Activated CD8-positive, alpha-beta memory T cell treated with anti-CD3 and anti-CD28 coated beads for 48 hours (primary cell): Measurements from ENCODE around the gene OR13C3.
"Not testable (repeated sequence)": the region's sequence is repeated elsewhere in the genome, so short reads cannot be mapped to it uniquely, and the experiment has no call there.

Experiments used
- DNase-seq, 3 experiments: peaks; one replicate each; pipeline ENCODE4 v3.0.0-alpha.2; 2020; ENCODE audit warnings: low read depth in 2 of 3, low spot score in 2 of 3

The OR13C3 gene

GRCh38 chr9:104536756-104537155 lies at the start of gene OR13C3:
OR13C3 (minus strand) TSS chr9:104536856; CDS start chr9:104536723, 133 bp downstream.
- DNase-seq, result no peak

DNA sequence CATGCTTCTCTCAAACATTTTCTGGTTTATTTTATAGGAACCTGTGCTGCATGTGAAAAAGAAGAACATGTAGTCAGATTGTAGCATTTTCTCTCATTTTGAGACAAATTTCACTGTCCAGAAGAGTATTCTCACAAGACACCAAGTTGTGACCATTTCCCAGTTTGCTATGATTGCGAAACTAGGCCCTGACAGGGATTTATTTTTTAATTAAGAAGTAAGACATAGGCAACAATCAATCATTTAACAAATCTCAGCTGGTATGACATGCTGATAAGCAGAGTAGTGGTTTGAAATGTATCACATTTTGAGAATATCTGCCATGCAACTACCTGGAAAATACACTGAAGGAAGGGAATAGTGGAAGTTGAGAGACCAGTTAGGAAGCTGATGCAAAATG lies 43.9 kb upstream of the OR13C3 start:
- no peak for DNase-seq

GRCh38 chr9:104577263-104577662 lies 40.6 kb upstream of the OR13C3 start:
- no peak for DNase-seq

DNA sequence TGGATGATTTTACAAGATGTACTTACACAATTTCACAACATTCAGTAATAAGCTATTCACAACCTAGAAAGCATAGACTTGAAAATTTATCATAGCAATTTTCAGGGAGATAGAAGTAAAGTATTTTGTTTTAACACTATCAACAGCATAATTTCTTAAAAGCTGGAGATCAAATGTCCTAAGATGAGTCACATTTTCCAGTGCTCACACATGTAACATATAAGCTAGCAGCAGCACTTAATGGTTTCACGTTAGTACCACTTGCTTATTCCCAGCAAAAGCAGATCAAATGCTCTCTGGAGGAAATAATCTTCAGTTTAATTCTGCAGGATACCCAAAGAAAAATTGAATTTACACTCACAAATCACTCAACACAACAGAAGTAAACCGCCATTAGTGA lies 38.8 kb upstream of the OR13C3 start:
- no peak for DNase-seq

GRCh38 chr9:104572612-104573011 lies 36.0 kb upstream of the OR13C3 start:
- no peak for DNase-seq

DNA sequence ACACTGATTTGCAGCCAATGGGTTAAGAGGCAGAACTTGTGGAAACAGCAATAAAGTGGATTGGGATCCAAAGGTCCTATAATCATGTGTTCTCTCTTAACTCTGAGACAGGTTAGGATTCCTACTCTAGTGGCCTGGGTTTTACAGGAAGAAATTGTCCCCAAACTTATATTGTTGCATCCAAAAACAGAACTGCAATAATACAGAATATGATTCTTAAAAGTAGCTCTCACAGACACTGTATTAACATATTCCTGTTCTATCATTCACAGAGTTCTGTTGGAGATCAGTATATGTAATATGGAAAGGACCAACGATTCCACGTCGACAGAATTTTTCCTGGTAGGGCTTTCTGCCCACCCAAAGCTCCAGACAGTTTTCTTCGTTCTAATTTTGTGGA lies 32.2 kb upstream of the OR13C3 start, which contains the start of gene OR13C8:
Gene OR13C8 (plus strand): TSS at position 301 of the 400 bp plus-strand sequence. CDS start 0 bp downstream, at position 301.
- DNase-seq, result no peak

- DNase-seq, result no peak
Measured at GRCh38 chr9:104564358-104564757, 27.7 kb upstream of the OR13C3 start.

- no peak for DNase-seq
Measured at GRCh38 chr9:104556830-104557634, 20.4 kb upstream of the OR13C3 start.

DNA sequence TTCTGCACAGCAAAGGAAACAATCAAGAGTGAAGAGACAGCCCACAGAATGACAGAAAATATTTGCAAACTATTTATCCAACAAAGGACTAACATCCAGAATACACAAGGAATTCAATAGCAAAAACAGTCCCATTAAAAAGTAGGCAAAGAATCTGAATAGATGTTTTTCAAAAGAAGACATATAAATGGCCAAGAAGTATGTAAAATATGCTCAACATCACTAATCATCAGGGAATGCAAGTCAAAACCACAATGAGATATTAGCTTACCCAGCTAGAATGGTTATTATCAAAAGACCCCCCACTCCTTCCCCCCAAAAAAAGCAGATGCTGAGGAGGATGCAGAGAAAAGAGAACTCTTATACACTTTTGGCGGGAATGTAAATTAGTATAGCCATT lies 18.9 kb upstream of the OR13C3 start:
- DNase-seq, result no peak

GRCh38 chr9:104553261-104553660 lies 16.6 kb upstream of the OR13C3 start:
- DNase-seq, result no peak

DNA sequence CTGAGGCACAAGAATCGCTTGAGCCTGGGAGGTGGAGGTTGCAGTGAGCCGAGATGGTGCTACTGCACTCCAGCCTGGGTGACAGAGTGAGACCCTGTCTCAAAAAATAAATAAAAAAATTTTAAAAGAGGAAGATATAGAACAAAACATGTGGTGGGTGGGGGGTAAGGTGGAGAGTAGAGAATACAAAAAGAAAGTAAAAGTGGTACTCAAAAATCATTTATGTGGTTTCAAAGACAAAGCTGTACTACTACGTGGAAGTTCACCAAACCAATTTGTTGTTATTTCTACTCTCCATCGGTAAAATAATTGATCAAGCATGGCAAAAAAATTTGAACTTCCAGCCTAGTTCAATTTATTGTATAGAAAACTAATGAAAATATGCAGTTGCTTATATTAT lies 8.0 kb upstream of the OR13C3 start:
- no peak for DNase-seq

DNA sequence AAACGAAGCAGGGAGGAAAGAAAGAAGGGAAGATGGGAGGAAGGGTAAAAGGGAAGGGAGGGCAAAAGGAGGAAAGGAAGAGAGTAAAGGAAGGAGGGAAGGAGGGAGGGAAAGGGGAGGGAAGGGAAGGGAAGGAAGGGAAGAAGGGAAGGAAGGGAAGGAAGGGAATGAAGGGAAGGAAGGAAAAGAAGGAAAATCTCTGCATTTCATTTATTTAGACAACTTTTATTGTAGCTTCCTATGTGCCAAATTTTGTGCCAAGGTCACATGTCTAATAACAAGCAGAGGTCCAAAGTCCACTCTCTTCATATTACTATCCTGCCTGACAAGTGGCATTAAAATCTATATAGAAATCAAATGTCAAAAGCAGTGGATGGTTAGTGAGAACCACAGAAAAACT lies 2.6 kb upstream of the OR13C3 start:
- no peak for DNase-seq

DNA sequence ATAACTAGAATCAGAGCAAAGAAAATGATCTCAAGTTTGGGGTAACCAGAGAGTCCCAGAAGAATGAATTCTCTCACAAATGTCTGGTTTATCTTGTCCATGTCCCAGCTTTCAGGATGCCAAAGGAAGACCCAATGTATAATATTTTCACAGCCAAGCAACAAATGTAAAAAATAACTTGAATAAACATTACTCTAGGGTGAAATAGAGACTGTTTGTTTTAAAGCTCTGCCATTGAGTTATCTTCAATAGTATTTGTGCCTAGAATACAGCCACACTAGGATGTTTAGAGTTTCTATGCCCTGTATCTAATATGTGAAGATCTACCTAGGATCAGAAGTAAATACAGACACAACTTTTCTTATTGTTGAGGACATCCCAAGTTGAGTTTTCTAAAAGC lies 9.5 kb downstream of the OR13C3 start, which contains the start of gene OR13C4:
Gene OR13C4 (minus strand): TSS at position 101 of the 400 bp plus-strand sequence. CDS start 0 bp downstream, at position 101.
- no peak for DNase-seq

DNA sequence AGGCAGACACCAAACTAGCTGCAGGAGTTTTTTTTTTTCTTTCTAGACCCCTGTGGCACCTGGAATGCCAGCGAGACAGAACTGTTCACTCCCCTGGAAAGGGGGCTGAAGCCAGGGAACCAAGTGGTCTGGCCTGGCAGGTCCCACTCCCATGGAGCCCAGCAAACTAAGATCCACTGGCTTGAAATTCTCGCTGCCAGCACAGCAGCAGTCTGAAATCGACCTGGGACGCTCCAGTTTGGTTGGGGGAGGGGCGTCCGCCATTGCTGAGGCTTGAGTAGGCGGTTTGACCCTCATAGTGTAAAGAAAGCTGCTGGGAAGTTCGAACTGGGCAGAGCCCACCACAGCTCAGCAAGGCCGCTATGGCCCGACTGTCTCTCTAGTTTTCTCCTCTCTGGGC lies 16.4 kb downstream of the OR13C3 start:
- DNase-seq, result not testable (repeated sequence)

DNA sequence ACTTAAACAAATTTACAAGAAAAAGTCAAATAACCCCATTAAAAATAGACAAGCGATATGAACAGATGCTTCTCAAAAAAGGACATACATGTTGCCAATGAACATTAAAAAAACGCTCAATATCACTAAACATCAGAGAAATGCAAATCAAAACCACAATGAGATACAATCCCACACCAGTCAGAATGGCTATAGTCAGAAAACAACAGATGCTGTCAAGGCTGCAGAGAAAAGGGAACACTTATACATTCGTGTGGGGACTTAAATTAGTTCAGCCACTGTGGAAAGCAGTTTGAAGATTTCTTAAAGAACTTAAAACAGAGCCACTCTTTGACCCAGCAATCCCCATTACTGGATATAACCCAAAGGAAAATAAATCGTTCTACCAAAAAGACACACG lies 21.8 kb downstream of the OR13C3 start:
- DNase-seq, result no peak

GRCh38 chr9:104506565-104506964 lies 30.1 kb downstream of the OR13C3 start:
- DNase-seq, result no peak

- no peak for DNase-seq
Measured at GRCh38 chr9:104503963-104504362, 32.7 kb downstream of the OR13C3 start, which contains the start of gene OR13F1. OR13F1 (plus strand) TSS chr9:104504263; CDS start chr9:104504263, 0 bp downstream.

DNA sequence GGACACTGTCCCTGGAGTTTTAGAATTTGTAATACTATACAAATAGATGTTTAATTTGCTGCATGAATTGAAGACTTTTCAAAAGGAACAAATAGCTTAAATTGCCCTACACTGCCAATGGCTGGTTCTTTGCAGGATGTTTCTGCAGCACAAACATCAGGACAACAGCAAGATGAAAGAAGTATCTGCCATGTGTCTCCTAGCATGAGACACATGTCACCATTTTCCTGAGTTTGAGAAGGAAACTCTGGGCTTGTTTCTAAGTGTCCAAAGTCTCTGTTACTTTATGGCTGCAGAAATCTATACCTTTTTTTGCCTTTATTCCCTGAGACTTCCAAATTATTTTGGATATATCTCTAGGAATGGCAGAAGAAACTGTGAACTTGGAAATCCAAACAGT lies 33.2 kb downstream of the OR13C3 start:
- no peak for DNase-seq

- no peak for DNase-seq
Measured at GRCh38 chr9:104494808-104495207, 41.8 kb downstream of the OR13C3 start.
